Keratinocyte (primary cell): ENCODE results near the gene PLB1.

ENCODE experiments used
- EZH2 ChIP-seq: IDR thresholded peaks from one replicate; pipeline ENCODE4 v1.6.1; 2012; ENCODE audit warnings: inconsistent platforms, mild to moderate bottlenecking, low read length, moderate library complexity
- TF ChIP-seq, protein P1 (sequence below), 3 experiments: IDR thresholded peaks in 1 of 3; conservative IDR thresholded peaks in 1 of 3; optimal IDR thresholded peaks in 1 of 3; 2 replicates in 2 of 3; 3 replicates in 1 of 3; pipeline versions ENCODE3 to v1.5.1; 2011; ENCODE audit warnings: low read length in 3 of 3, mild to moderate bottlenecking in 3 of 3, moderate library complexity in 2 of 3, control low read depth in 1 of 3, inconsistent platforms in 1 of 3; ENCODE audit not compliant: insufficient read depth in 2 of 3; ENCODE audit errors: extremely low read depth in 1 of 3

- TF ChIP-seq, protein P1, sequence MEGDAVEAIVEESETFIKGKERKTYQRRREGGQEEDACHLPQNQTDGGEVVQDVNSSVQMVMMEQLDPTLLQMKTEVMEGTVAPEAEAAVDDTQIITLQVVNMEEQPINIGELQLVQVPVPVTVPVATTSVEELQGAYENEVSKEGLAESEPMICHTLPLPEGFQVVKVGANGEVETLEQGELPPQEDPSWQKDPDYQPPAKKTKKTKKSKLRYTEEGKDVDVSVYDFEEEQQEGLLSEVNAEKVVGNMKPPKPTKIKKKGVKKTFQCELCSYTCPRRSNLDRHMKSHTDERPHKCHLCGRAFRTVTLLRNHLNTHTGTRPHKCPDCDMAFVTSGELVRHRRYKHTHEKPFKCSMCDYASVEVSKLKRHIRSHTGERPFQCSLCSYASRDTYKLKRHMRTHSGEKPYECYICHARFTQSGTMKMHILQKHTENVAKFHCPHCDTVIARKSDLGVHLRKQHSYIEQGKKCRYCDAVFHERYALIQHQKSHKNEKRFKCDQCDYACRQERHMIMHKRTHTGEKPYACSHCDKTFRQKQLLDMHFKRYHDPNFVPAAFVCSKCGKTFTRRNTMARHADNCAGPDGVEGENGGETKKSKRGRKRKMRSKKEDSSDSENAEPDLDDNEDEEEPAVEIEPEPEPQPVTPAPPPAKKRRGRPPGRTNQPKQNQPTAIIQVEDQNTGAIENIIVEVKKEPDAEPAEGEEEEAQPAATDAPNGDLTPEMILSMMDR (optimal IDR thresholded peaks at IDR 0.05 in 1 of 3, IDR thresholded peaks at IDR 0.05 in 1 of 3, conservative IDR thresholded peaks at IDR 0.05 in 1 of 3; ENCODE audit: extremely low read depth in 1 of 3, insufficient read depth in 2 of 3, low read length in 3 of 3) = no peak
- no peak for TF ChIP-seq EZH2
Observed at GRCh38 chr2:28643327-28643726, 147.5 kb downstream of the PLB1 start.
